BE2C (cell line): ENCODE results near the gene NHERF1.

Experiments
- DNase-seq: peaks from one replicate; pipeline ENCODE4 v3.0.0-alpha.2; 2020
- H3K27me3 ChIP-seq: fragments of 250-450 bp; sonication (Bioruptor Pico); 2 replicates; pipeline ENCODE4 v1.5.1; 2020; ENCODE audit warnings: mild to moderate bottlenecking
- H3K36me3 ChIP-seq: fragments of 250-450 bp; sonication (Bioruptor Pico); 2 replicates; pipeline ENCODE4 v1.5.1; 2020; ENCODE audit warnings: mild to moderate bottlenecking
- H3K4me1 ChIP-seq: fragments of 250-450 bp; sonication (Bioruptor Pico); 2 replicates; pipeline ENCODE4 v1.5.1; 2020
- H3K4me3 ChIP-seq: 2 replicates; pipeline ENCODE4 v1.5.1; 2011; ENCODE audit warnings: low read depth, low read length
- H3K9me3 ChIP-seq: fragments of 250-450 bp; sonication (Bioruptor Pico); 2 replicates; pipeline ENCODE4 v1.5.1; 2020
- TF ChIP-seq, protein P1 (sequence below): IDR thresholded peaks from 2 replicates; pipeline ENCODE4 v1.5.1; 2012; ENCODE audit warnings: mild to moderate bottlenecking, low read depth, low read length

Gene NHERF1

DNA sequence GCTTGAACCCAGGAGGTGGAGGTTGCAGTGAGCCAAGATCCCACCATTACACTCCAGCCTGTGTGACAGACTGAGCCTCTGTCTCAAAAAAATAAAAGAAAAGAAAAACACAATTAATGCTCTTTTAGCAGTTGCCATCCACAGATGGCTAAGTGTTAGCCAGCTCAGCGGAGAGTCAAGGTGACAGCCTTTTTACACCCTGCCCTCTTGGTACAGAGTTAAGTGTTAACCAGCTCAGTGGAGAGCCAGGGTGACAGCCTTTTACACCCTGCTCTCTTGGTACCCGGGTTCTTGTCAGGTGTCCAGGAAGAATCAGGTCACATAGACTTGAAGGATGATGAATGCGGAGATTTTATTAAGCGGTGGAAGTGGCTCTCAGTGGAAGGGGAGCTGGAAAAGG, 27.9 kb upstream of the NHERF1 start:
- Histone ChIP-seq H3K27me3 (peaks cover 20% of the 10 kb centered on the region), H3K36me3 (no peaks in the 10 kb centered on the region), H3K4me3 (no peak overlapping the region), H3K4me1 (no peaks in the 10 kb centered on the region), H3K9me3 (no peaks in the 10 kb centered on the region)
- TF ChIP-seq, protein P1, sequence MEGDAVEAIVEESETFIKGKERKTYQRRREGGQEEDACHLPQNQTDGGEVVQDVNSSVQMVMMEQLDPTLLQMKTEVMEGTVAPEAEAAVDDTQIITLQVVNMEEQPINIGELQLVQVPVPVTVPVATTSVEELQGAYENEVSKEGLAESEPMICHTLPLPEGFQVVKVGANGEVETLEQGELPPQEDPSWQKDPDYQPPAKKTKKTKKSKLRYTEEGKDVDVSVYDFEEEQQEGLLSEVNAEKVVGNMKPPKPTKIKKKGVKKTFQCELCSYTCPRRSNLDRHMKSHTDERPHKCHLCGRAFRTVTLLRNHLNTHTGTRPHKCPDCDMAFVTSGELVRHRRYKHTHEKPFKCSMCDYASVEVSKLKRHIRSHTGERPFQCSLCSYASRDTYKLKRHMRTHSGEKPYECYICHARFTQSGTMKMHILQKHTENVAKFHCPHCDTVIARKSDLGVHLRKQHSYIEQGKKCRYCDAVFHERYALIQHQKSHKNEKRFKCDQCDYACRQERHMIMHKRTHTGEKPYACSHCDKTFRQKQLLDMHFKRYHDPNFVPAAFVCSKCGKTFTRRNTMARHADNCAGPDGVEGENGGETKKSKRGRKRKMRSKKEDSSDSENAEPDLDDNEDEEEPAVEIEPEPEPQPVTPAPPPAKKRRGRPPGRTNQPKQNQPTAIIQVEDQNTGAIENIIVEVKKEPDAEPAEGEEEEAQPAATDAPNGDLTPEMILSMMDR, result no peak
- no peak for DNase-seq

DNA sequence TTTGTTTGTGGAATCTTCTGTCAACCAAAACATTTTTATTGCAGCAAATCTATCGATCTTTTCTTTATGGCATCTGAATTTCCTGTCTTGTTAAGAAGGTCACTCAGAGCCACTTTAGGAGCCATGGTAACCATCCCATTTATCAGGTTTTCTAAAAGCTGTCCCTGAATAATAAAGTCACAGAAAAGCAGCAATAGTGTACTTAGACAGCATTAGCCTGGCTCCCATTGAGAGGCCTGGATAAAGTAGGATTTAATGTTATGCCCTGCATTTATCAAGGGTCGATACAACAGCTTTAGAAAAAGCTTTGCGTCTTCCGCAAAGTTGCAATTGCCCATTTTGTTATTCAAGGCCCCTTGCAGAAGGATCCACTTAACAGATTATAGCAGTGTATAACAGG, 25.6 kb upstream of the NHERF1 start:
- no peak for DNase-seq
- H3K4me1 ChIP-seq, result no peaks in the 10 kb centered on the region
- no peaks in the 10 kb centered on the region for H3K9me3 ChIP-seq
- peaks cover 20% of the 10 kb centered on the region for H3K27me3 ChIP-seq
- no peak overlapping the region for H3K4me3 ChIP-seq
- H3K36me3 ChIP-seq, result no peaks in the 10 kb centered on the region
- TF ChIP-seq, protein P1, result no peak

DNA sequence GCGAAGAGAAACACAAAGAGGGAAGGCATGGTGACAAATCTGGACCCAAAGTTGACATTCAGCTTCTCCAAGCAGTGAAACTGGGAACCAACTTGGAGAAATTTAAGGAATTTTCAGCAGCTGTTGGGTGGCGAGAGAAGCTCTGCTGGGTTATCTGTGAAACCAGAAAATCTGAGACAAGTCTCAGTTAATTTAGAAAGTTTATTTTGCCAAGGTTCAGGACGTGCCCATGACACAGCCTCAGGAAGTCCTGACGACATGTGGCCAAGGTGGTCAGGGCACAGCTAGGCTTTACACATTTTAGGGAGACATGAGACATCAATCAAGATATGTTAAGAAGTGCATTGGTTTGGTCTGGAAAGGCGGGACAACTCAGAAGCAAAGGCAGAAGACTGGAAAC, 24.5 kb upstream of the NHERF1 start:
- Histone ChIP-seq H3K27me3 (peaks cover 11% of the 10 kb centered on the region), H3K4me3 (no peak overlapping the region), H3K36me3 (no peaks in the 10 kb centered on the region), H3K9me3 (no peaks in the 10 kb centered on the region), H3K4me1 (no peaks in the 10 kb centered on the region)
- no peak for DNase-seq
- TF ChIP-seq, protein P1, result no peak

DNA sequence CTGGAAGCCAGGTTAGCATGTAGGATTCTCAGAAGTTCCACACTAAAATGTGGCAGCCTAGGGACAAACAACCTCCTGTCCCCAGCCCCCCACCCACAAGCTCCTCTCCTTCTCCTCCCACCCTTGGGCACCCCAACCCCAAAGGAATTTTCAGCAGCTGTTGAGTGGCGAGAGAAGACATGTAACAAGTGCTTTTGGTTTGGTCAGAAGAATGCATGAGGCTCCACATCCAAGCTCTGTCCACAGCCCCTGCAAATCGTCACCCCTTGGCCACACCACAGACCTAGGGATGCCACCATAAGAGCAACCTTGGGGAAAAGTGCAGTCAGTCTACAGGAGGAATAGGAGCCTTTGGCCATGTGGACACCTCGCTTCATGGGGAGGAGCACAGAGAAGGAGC, 23.3 kb upstream of the NHERF1 start:
- H3K4me1 ChIP-seq, result no peaks in the 10 kb centered on the region
- TF ChIP-seq, protein P1, result no peak
- no peak overlapping the region for H3K4me3 ChIP-seq
- H3K36me3 ChIP-seq, result no peaks in the 10 kb centered on the region
- peaks cover 9% of the 10 kb centered on the region for H3K27me3 ChIP-seq
- H3K9me3 ChIP-seq, result no peaks in the 10 kb centered on the region
- no peak for DNase-seq

DNA sequence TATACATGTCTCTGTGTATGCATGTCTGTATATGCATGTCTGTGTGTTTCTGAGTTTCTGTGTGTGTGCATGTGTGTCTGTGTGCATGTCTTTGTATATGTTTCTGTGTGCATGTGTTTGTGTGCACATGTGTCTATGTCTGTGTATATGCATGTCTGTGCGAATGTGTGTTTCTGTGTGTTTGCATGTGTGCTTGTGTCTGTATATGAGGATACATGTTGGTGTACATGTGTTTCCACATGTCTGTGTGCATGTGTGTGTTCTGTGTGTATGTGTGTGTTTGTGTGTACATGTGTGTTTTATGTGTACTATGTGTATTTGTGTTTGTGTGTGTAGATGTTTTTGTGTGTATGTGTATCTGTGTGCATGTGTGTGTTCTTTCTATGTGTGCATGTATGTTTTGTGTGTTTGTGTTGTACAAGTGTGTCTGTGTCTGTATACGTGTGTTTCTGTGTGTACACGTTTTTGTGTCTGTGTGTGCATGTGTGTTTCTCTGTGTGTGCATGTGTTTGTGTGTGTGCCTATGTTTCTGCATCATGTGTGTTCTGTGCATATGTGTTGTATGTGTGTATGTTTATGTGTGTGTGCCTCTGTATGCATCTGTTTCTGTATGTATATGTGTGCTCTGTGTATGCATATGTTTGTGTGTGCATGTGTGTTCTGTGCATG, 20.3 kb upstream of the NHERF1 start:
- TF ChIP-seq, protein P1, result no peak
- Histone ChIP-seq H3K36me3 (no peaks in the 10 kb centered on the region), H3K4me3 (no peak overlapping the region), H3K4me1 (no peaks in the 10 kb centered on the region), H3K27me3 (peaks cover 2% of the 10 kb centered on the region; the same call in 1 of the 2 replicates), H3K9me3 (no peaks in the 10 kb centered on the region; the same call in 1 of the 2 replicates)
- no peak for DNase-seq

DNA sequence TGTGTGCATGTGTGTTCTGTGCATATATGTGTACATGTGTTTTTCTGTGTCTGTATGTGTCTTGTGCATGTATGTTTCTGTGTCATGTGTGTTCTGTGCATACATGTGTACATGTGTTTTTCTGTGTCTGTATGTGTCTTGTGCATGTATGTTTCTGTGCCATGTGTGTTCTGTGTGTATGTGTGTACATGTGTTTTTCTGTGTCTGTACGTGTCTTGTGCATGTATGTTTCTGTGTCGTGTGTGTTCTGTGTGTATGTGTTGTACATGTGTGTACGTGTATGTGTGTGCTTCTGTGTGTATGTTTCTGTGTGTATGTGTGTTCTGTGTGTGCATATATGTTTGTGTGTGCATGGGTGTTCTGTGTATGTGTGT, 19.7 kb upstream of the NHERF1 start:
- no peaks in the 10 kb centered on the region for H3K4me1 ChIP-seq
- H3K27me3 ChIP-seq, result peaks cover 2% of the 10 kb centered on the region; the same call in 1 of the 2 replicates
- no peak for DNase-seq
- no peaks in the 10 kb centered on the region for H3K36me3 ChIP-seq
- no peak overlapping the region for H3K4me3 ChIP-seq
- TF ChIP-seq, protein P1, result no peak
- H3K9me3 ChIP-seq, result no peaks in the 10 kb centered on the region; the same call in 1 of the 2 replicates
